GM23248 (cell line): ENCODE data around the gene SLC6A11.

Source experiments
- EZH2 ChIP-seq: fragments of 200-600 bp; sonication (generic); IDR thresholded peaks from 2 replicates; pipeline ENCODE4 v1.6.1; 2018; ENCODE audit warnings: antibody characterized with exemption, mild to moderate bottlenecking; ENCODE audit not compliant: insufficient read depth, poor library complexity, severe bottlenecking
- EZH2phosphoT487 ChIP-seq: fragments of 200-600 bp; sonication (generic); IDR thresholded peaks from 2 replicates; pipeline ENCODE4 v1.6.1; 2018; ENCODE audit warnings: antibody characterized with exemption, moderate library complexity, mild to moderate bottlenecking, low read depth; ENCODE audit not compliant: insufficient read depth

GRCh38 chr3:10915376-10915775 is 99.3 kb downstream of the SLC6A11 start:
- TF ChIP-seq EZH2phosphoT487 (no peak), EZH2 (no peak)
